Esophagus muscularis mucosa (tissue), 4 donors: ENCODE results near the gene DOK4. TPM values are rescaled to one million over a fixed set of nuclear protein-coding genes. Genes with fewer than 3 reads are reported as not detected.
A peak's percentile ranks its signal among the peaks of the same experiment; 100 is the strongest.

Experiments
- DNase-seq: peaks from one replicate; pipeline ENCODE4 v3.0.0-alpha.2; 2017; ENCODE audit errors: extremely low spot score
- H3K27ac ChIP-seq, 4 donors: fragments of 200-600 bp; sonication (generic); replicated peaks in 1 of 4; 1 replicate in 3 of 4; 2 replicates in 1 of 4; pipeline ENCODE4 v1.5.1; 2016 to 2019; ENCODE audit warnings: mild to moderate bottlenecking in 1 of 4
- H3K27me3 ChIP-seq, 4 donors: fragments of 200-600 bp; sonication (generic); one replicate each; pipeline versions ENCODE4 v1.5.1 to v1.6.0; 2016 to 2019
- H3K36me3 ChIP-seq, 4 donors: fragments of 200-600 bp; sonication (generic); one replicate each; pipeline ENCODE4 v1.5.1; 2016 to 2019
- H3K4me1 ChIP-seq, 4 donors: fragments of 200-600 bp; sonication (generic); one replicate each; pipeline ENCODE4 v1.5.1; 2016 to 2019
- H3K4me3 ChIP-seq, 4 donors: fragments of 200-600 bp; sonication (generic); 1 replicate in 2 of 4; 2 replicates in 2 of 4; pipeline ENCODE4 v1.5.1; 2016 to 2019; ENCODE audit warnings: mild to moderate bottlenecking in 4 of 4, moderate library complexity in 1 of 4
- H3K9me3 ChIP-seq, 4 donors: fragments of 200-600 bp; sonication (generic); 1 replicate in 3 of 4; 2 replicates in 1 of 4; pipeline ENCODE4 v1.5.1; 2016 to 2019
- CTCF ChIP-seq, 3 experiments: fragments of 200-600 bp in 2 of 3; fragments of 450-650 bp in 1 of 3; sonication (generic) in 2 of 3; IDR thresholded peaks; one replicate each; pipeline ENCODE4 v1.5.1; 2017 to 2019; ENCODE audit warnings: antibody characterized with exemption in 3 of 3, mild to moderate bottlenecking in 2 of 3, moderate library complexity in 1 of 3
- EP300 ChIP-seq: sonication (generic); formaldehyde crosslinking; IDR thresholded peaks from one replicate; pipeline ENCODE4 v1.6.1; 2017; ENCODE audit warnings: antibody characterized with exemption
- POLR2A ChIP-seq: fragments of 450-650 bp; IDR thresholded peaks from one replicate; pipeline ENCODE4 v1.6.1; 2017; ENCODE audit warnings: antibody characterized with exemption, moderate library complexity, mild to moderate bottlenecking, low read depth
- POLR2AphosphoS5 ChIP-seq, 2 donors: sonication (generic); formaldehyde crosslinking; IDR thresholded peaks; one replicate each; pipeline ENCODE4 v1.6.1; 2017; ENCODE audit warnings: antibody characterized with exemption in 2 of 2
- WGBS: methylation state at CpG from one replicate; pipeline ENCODE4 v1.1.5; 2018; 5-methylcytosine and 5-hydroxymethylcytosine counted together
- intact Hi-C: fragments of 100-400 bp; cut with DNase I; formaldehyde crosslinking; loops from one replicate; pipeline ENCODE4 v1.15.1; 2023
- total RNA-seq, 4 donors: library from RNA; depleted of rRNA; stranded (reverse); fragments of >200 nt; gene quantifications; one replicate each; pipeline versions ENCODE4 v1.1.0 to v1.2.1, GENCODE V29; 2016

Gene DOK4
- total RNA-seq, 4 donors from 2014 or later, result 14.5 to 36.7 (median 29.4) TPM

GRCh38 chr16:57522960-57523359 is 36.7 kb upstream of the DOK4 start:
- H3K4me1 ChIP-seq, result peaks cover 0 to 7% (median 4%) of the 10 kb centered on the region in 4 donors
- intact Hi-C loops, result no loop called here
- H3K36me3 ChIP-seq, result peaks cover 5 to 47% (median 33%) of the 10 kb centered on the region in 4 donors
- no peaks in the 10 kb centered on the region for H3K9me3 ChIP-seq
- H3K27me3 ChIP-seq, result no peaks in the 10 kb centered on the region
- H3K27ac ChIP-seq, result no peak overlapping the region
- 86% methylated on average over 8 of the region's 8 CpGs for WGBS
- DNase-seq, result no peak
- TF ChIP-seq POLR2A (no peak), CTCF (IDR thresholded peaks at IDR 0.05) (no peak), EP300 (no peak), POLR2AphosphoS5 (IDR thresholded peaks at IDR 0.05) (no peak)
- H3K4me3 ChIP-seq, result no peak overlapping the region

- 28% methylated on average over 5 of the region's 10 CpGs for WGBS
- DNase-seq, result no peak
- no peaks in the 10 kb centered on the region for H3K27me3 ChIP-seq
- H3K4me1 ChIP-seq, result peaks cover 0 to 7% (median 4%) of the 10 kb centered on the region in 4 donors
- TF ChIP-seq POLR2AphosphoS5 (IDR thresholded peaks at IDR 0.05) (peak in 1 of 2 donors; percentile 53), POLR2A (no peak), CTCF (IDR thresholded peaks at IDR 0.05) (peak; percentile 84 to 98 (median 87))
- H3K36me3 ChIP-seq, result peaks cover 7 to 63% (median 47%) of the 10 kb centered on the region in 4 donors
- no peak overlapping the region for H3K4me3 ChIP-seq
- H3K27ac ChIP-seq, result no peak overlapping the region
- H3K9me3 ChIP-seq, result no peaks in the 10 kb centered on the region
- intact Hi-C loops, result loop anchor here (5.0 kb wide), 2 partner anchors 38 to 103 kb away; no protein-coding TSS in a partner anchor
These were observed 33.6 kb upstream of the DOK4 start for GRCh38 chr16:57519796-57520360.

- H3K27ac ChIP-seq, result no peak overlapping the region
- TF ChIP-seq CTCF (IDR thresholded peaks at IDR 0.05) (no peak), POLR2AphosphoS5 (IDR thresholded peaks at IDR 0.05) (no peak), EP300 (no peak), POLR2A (no peak)
- no peak overlapping the region for H3K4me3 ChIP-seq
- no peak for DNase-seq
- peaks cover 7 to 73% (median 48%) of the 10 kb centered on the region in 4 donors for H3K36me3 ChIP-seq
- H3K4me1 ChIP-seq, result peaks cover 0 to 7% (median 5%) of the 10 kb centered on the region in 4 donors
- H3K27me3 ChIP-seq, result no peaks in the 10 kb centered on the region
- intact Hi-C loops, result loop anchor here (5.0 kb wide), 2 partner anchors 37 to 102 kb away; no protein-coding TSS in a partner anchor
- H3K9me3 ChIP-seq, result no peaks in the 10 kb centered on the region
- 90% methylated on average over 6 of the region's 6 CpGs for WGBS
These were observed 32.6 kb upstream of the DOK4 start for GRCh38 chr16:57518922-57519321.

GRCh38 chr16:57518520-57518919 is 32.2 kb upstream of the DOK4 start:
- Histone ChIP-seq H3K27ac (no peak overlapping the region), H3K9me3 (no peaks in the 10 kb centered on the region), H3K4me3 (no peak overlapping the region), H3K27me3 (no peaks in the 10 kb centered on the region), H3K36me3 (peaks cover 7 to 77% (median 51%) of the 10 kb centered on the region in 4 donors), H3K4me1 (peaks cover 0 to 7% (median 5%) of the 10 kb centered on the region in 4 donors)
- 91% methylated on average over 8 of the region's 13 CpGs for WGBS
- intact Hi-C loops, result loop anchor here (5.0 kb wide), 2 partner anchors 36 to 101 kb away; no protein-coding TSS in a partner anchor
- TF ChIP-seq CTCF (IDR thresholded peaks at IDR 0.05) (no peak), EP300 (no peak), POLR2AphosphoS5 (IDR thresholded peaks at IDR 0.05) (no peak), POLR2A (no peak)
- DNase-seq, result no peak
